ENCODE measurements around the gene GRM7. TPM values are rescaled to one million over a fixed set of nuclear protein-coding genes. Genes with fewer than 3 reads are reported as not detected.

GRM7 gene
- total and polyA plus RNA-seq, 2 experiments from 2014 or later = 0.40 TPM; not detected in 1

GRCh38 chr3:7188551-7188950, 327.6 kb downstream of the GRM7 start:
- peaks cover 2% of the 10 kb centered on the region for H3K27me3 Mint-ChIP-seq (ENCODE audit: insufficient read depth, low read depth, poor library complexity)
- H3K4me1 Mint-ChIP-seq = no peaks in the 10 kb centered on the region
- no peak overlapping the region for H3K27ac Mint-ChIP-seq
- no peak for ATAC-seq
- H3F3A ChIP-seq (replicated peaks; ENCODE audit: low read depth) = no peaks in the 10 kb centered on the region
- H3K4me3 ChIP-seq = no peak overlapping the region
- no peaks in the 10 kb centered on the region for H3K4me1 ChIP-seq (ENCODE audit: insufficient read depth)
- H3K4me2 ChIP-seq = no peak overlapping the region
- no peak overlapping the region for H3K27ac ChIP-seq (ENCODE audit: low read depth)
- no peak overlapping the region for H2AFZ ChIP-seq
- TF ChIP-seq JUNB (IDR thresholded peaks at IDR 0.05; ENCODE audit: unreplicated experiment) (no peak), CREB1 (CRISPR knock-in tag; IDR thresholded peaks at IDR 0.05; ENCODE audit: low read depth) (no peak), ZNF331 (CRISPR knock-in tag; IDR thresholded peaks at IDR 0.05; ENCODE audit: low read depth) (no peak), ETS1 (IDR thresholded peaks at IDR 0.05) (no peak), ZNF462 (CRISPR knock-in tag; IDR thresholded peaks at IDR 0.05) (no peak), STAT1 (IDR thresholded peaks at IDR 0.05; ENCODE audit: unreplicated experiment) (no peak), ZNF114 (CRISPR knock-in tag; IDR thresholded peaks at IDR 0.05) (no peak), NANOG (IDR thresholded peaks at IDR 0.05; ENCODE audit: borderline replicate concordance) (no peak), REST (IDR thresholded peaks at IDR 0.05; ENCODE audit: unreplicated experiment) (no peak), EZH2phosphoT487 (IDR thresholded peaks at IDR 0.05; ENCODE audit: unreplicated experiment) (no peak), CTCF (conservative IDR thresholded peaks at IDR 0.05; ENCODE audit: low read depth in 2 of 2) (no peak), EZH2 (IDR thresholded peaks at IDR 0.05; ENCODE audit: low read depth, unreplicated experiment) (no peak), POLR2AphosphoS5 (IDR thresholded peaks at IDR 0.05; ENCODE audit: low read depth) (no peak)
- H3K4me3 Mint-ChIP-seq = no peak overlapping the region
- H4K20me1 ChIP-seq (replicated peaks; ENCODE audit: insufficient read depth) = no peaks in the 10 kb centered on the region
- no peaks in the 10 kb centered on the region for H3K36me3 ChIP-seq (ENCODE audit: insufficient read depth)
- H3K9me2 ChIP-seq (ENCODE audit: insufficient read depth) = peaks cover 3% of the 10 kb centered on the region; the same call in 1 of the 2 replicates
- H3K27me3 ChIP-seq (ENCODE audit: insufficient read depth) = no peaks in the 10 kb centered on the region
- DNase-seq (ENCODE audit: low spot score) = no peak
- H3K36me3 Mint-ChIP-seq (ENCODE audit: low read depth) = no peaks in the 10 kb centered on the region; the same call in 2 of the 3 replicates
- H3K9me3 Mint-ChIP-seq = peaks cover 65% of the 10 kb centered on the region
- no peaks in the 10 kb centered on the region for H3K79me2 ChIP-seq (replicated peaks; ENCODE audit: insufficient read depth)
